H1 (cell line): Measurements from ENCODE around the gene KSR2. TPM values are rescaled to one million over a fixed set of nuclear protein-coding genes. Genes with fewer than 3 reads are reported as not detected.

Experiments used
- BRCA1 ChIP-seq: IDR thresholded peaks from 2 replicates; pipeline ENCODE4 v1.6.1; 2012; ENCODE audit warnings: low read depth, low read length, improper control_type of control experiment
- HDAC6 ChIP-seq: IDR thresholded peaks from one replicate; pipeline ENCODE4 v1.7.1; 2012; ENCODE audit warnings: low read depth, mild to moderate bottlenecking, inconsistent platforms, low read length, moderate library complexity
- KDM4A ChIP-seq: IDR thresholded peaks from one replicate; pipeline ENCODE4 v1.7.1; 2012; ENCODE audit warnings: low read depth, mild to moderate bottlenecking, moderate library complexity, low read length, inconsistent platforms; ENCODE audit not compliant: severe bottlenecking
- SRF ChIP-seq: IDR thresholded peaks from 2 replicates; pipeline ENCODE4 v1.6.1; 2011; ENCODE audit warnings: mild to moderate bottlenecking, low read depth, low read length, moderate library complexity
- SUZ12 ChIP-seq: fragments of 200-600 bp; sonication (generic); IDR thresholded peaks from 2 replicates; pipeline ENCODE4 v1.6.1; 2012; ENCODE audit warnings: mild to moderate bottlenecking, inconsistent platforms, low read length, moderate library complexity, mixed read lengths
- polyA plus RNA-seq, 7 experiments: library from polyadenylated mRNA; depleted of rRNA in 3 of 7; stranded (reverse) in 5 of 7; unstranded in 2 of 7; fragments of >200 nt in 5 of 7; fragments of 200-250 nt in 2 of 7; gene quantifications; 1 replicate in 5 of 7; 2 replicates in 1 of 7; 4 replicates in 1 of 7; pipeline versions ENCODE4 v1.2.1 to v1.2.3, GENCODE V29; 2011 to 2013; ENCODE audit warnings: missing spikeins in 2 of 7, mixed read lengths in 2 of 7
- total RNA-seq: library from RNA; stranded (reverse); fragmentation: NEBNext Ultra II Directional; extraction: Animal tissue kit (Norgen Biotek cat#: 25700); gene quantifications from 2 replicates; pipeline ENCODE4 v1.2.1, GENCODE V29; 2021

Gene KSR2
- total and polyA plus RNA-seq, 2 of the 8 experiments (the other 6 are each of a cell fraction or from before 2014, with no cell fraction given): 0.74 to 2.2 TPM

DNA sequence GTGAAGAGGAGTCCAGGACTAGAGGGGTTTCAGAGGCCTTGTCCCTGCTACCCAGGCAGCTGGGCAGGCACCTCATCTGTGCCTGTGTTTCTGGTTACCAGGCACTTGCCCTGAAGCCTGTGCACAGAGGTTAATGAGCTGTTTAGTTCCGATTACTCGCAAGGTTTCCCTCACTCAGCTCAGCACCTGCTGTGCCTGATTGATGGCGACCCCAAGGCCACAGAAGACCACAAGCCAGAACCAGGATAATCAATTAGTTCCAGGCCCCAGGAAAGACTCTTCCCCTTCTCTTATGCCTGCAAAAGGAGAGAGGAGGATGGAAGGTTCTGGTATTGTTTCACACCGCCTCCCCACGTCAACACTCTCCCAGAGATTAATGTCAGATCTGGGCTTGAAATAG, 518.6 kb downstream of the KSR2 start (continued):
- TF ChIP-seq HDAC6: no peak
- no peak for TF ChIP-seq SUZ12
- TF ChIP-seq KDM4A: no peak
- no peak for TF ChIP-seq BRCA1
- TF ChIP-seq SRF: no peak
